ENCODE measurements around the gene SAFB. TPM values are rescaled to one million over a fixed set of nuclear protein-coding genes. Genes with fewer than 3 reads are reported as not detected.

SAFB gene
- total RNA-seq, 1 experiment from 2014 or later = 83.0 TPM

- intact Hi-C loops (cut with micrococcal nuclease; ENCODE audit: unreplicated experiment) (no loop called here), in situ Hi-C loops (cut with HindIII; ENCODE audit: low pct_unique_long_range_greater_than_20kb, low sequenced_read_pairs) (no loop called here)
- no peaks in the 10 kb centered on the region for H3K27me3 ChIP-seq (ENCODE audit: control insufficient read depth, insufficient read depth, low read length)
- no peaks in the 10 kb centered on the region for H3K4me1 ChIP-seq (ENCODE audit: control insufficient read depth, insufficient read depth, low read length)
- TF ChIP-seq POLR2AphosphoS5 (IDR thresholded peaks at IDR 0.05; ENCODE audit: low read depth, low read length) = no peak
- no peak for TF ChIP-seq SIN3A (IDR thresholded peaks at IDR 0.05; ENCODE audit: borderline replicate concordance, insufficient read depth, low read depth, low read length)
- peaks cover 34% of the 10 kb centered on the region for H3K36me3 ChIP-seq (ENCODE audit: control insufficient read depth, insufficient read depth, low read length)
- no peak overlapping the region for H3K27ac ChIP-seq (ENCODE audit: low read length)
- ATAC-seq (no peak), DNase-seq (ENCODE audit: low read depth, low spot score) (no peak)
- no TSS peak for BruUV-seq (replicated peaks)
- no peaks in the 10 kb centered on the region for H3K9me3 ChIP-seq (ENCODE audit: control insufficient read depth, insufficient read depth, low read depth, low read length)
- CTCF ChIA-PET = no interaction called here
- H3K4me3 ChIP-seq (ENCODE audit: low read depth in 2 of 2, low read length in 2 of 2) = no peak overlapping the region
- POLR2A ChIA-PET = no interaction called here
Measured at GRCh38 chr19:5645409-5645808, 22.5 kb downstream of the SAFB start.

DNA sequence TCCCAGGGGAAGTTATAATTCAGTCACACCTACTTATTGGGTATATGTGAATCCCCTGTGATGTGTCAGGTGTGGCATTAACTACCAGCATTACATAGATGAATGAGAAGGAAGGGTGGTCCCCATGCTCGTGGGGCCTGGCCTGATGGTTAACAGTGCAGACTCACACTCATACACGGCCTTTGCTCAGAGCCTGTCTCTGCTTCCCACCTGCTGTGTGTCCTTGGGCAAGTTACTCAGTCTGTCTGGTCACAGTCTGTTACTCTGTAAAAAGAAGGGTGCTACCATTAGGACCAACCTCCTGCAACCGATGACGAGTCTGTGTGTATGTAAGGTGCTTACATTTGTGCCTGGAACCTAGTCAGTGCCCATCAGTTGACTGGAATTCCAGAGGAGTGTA, 23.8 kb downstream of the SAFB start:
- ChIA-PET CTCF (no interaction called here), POLR2A (no interaction called here)
- H3K4me1 ChIP-seq (ENCODE audit: control insufficient read depth, insufficient read depth, low read length) = no peaks in the 10 kb centered on the region
- no TSS peak for BruUV-seq (replicated peaks)
- no peaks in the 10 kb centered on the region for H3K27me3 ChIP-seq (ENCODE audit: control insufficient read depth, insufficient read depth, low read length)
- no peak for ATAC-seq
- intact Hi-C loops (cut with micrococcal nuclease; ENCODE audit: unreplicated experiment) (no loop called here), in situ Hi-C loops (cut with HindIII; ENCODE audit: low pct_unique_long_range_greater_than_20kb, low sequenced_read_pairs) (no loop called here)
- H3K27ac ChIP-seq (ENCODE audit: low read length) = no peak overlapping the region
- H3K9me3 ChIP-seq (ENCODE audit: control insufficient read depth, insufficient read depth, low read depth, low read length) = no peaks in the 10 kb centered on the region
- no peak overlapping the region for H3K4me3 ChIP-seq (ENCODE audit: low read depth in 2 of 2, low read length in 2 of 2)
- TF ChIP-seq POLR2AphosphoS5 (IDR thresholded peaks at IDR 0.05; ENCODE audit: low read depth, low read length) (no peak), SIN3A (IDR thresholded peaks at IDR 0.05; ENCODE audit: borderline replicate concordance, insufficient read depth, low read depth, low read length) (no peak), TCF7L2 (IDR thresholded peaks at IDR 0.05; ENCODE audit: low read depth, low read length) (no peak), CTCF (IDR thresholded peaks at IDR 0.05) (no peak), REST (IDR thresholded peaks at IDR 0.05; ENCODE audit: insufficient read depth in 1 of 2, low read depth in 2 of 2, low read length in 1 of 2) (no peak)
- DNase-seq (ENCODE audit: low read depth, low spot score) = no peak
- H3K36me3 ChIP-seq (ENCODE audit: control insufficient read depth, insufficient read depth, low read length) = peaks cover 34% of the 10 kb centered on the region

- BruUV-seq (replicated peaks) = no TSS peak
- no peaks in the 10 kb centered on the region for H3K9me3 ChIP-seq (ENCODE audit: control insufficient read depth, insufficient read depth, low read depth, low read length)
- no peak overlapping the region for H3K4me3 ChIP-seq (ENCODE audit: low read depth in 2 of 2, low read length in 2 of 2)
- H3K4me1 ChIP-seq (ENCODE audit: control insufficient read depth, insufficient read depth, low read length) = no peaks in the 10 kb centered on the region
- no peak for ATAC-seq
- CTCF ChIA-PET = no interaction called here
- DNase-seq (ENCODE audit: low read depth, low spot score) = no peak
- peaks cover 29% of the 10 kb centered on the region for H3K36me3 ChIP-seq (ENCODE audit: control insufficient read depth, insufficient read depth, low read length)
- POLR2A ChIA-PET = no interaction called here
- in situ Hi-C loops (cut with HindIII; ENCODE audit: low pct_unique_long_range_greater_than_20kb, low sequenced_read_pairs) = no loop called here
- intact Hi-C loops (cut with micrococcal nuclease; ENCODE audit: unreplicated experiment) = no loop called here
- TF ChIP-seq CTCF (IDR thresholded peaks at IDR 0.05) (no peak), TCF7L2 (IDR thresholded peaks at IDR 0.05; ENCODE audit: low read depth, low read length) (no peak), SIN3A (IDR thresholded peaks at IDR 0.05; ENCODE audit: borderline replicate concordance, insufficient read depth, low read depth, low read length) (no peak), POLR2AphosphoS5 (IDR thresholded peaks at IDR 0.05; ENCODE audit: low read depth, low read length) (no peak)
- H3K27me3 ChIP-seq (ENCODE audit: control insufficient read depth, insufficient read depth, low read length) = no peaks in the 10 kb centered on the region
- no peak overlapping the region for H3K27ac ChIP-seq (ENCODE audit: low read length)
Measured at GRCh38 chr19:5648464-5648863, 25.6 kb downstream of the SAFB start.

Data from Panc1 (cell line).